GM23338 (cell line): Measurements from ENCODE around the gene DPF3. TPM values are rescaled to one million over a fixed set of nuclear protein-coding genes. Genes with fewer than 3 reads are reported as not detected.

ENCODE experiments used
- ATAC-seq: fragments of 200-7000 bp; cut with Tn5 transposase; 3 replicates; pipeline ENCODE4 v1.9.1; 2020
- DNase-seq: peaks from one replicate; pipeline ENCODE4 v3.0.0-alpha.2; 2015; ENCODE audit warnings: low spot score
- H2AFZ ChIP-seq: fragments of 200-600 bp; sonication (generic); 2 replicates; pipeline ENCODE4 v1.8.0; 2016; ENCODE audit warnings: antibody characterized with exemption, mild to moderate bottlenecking, moderate library complexity
- H3F3A ChIP-seq: fragments of 200-600 bp; sonication (generic); replicated peaks from 2 replicates; pipeline ENCODE4 v1.8.0; 2017; ENCODE audit warnings: antibody characterized with exemption, mixed run types, low read depth
- H3K27ac ChIP-seq: fragments of 200-600 bp; sonication (generic); 2 replicates; pipeline ENCODE4 v1.6.1; 2016; ENCODE audit warnings: low read depth
- H3K27me3 ChIP-seq: fragments of 200-600 bp; sonication (generic); 2 replicates; pipeline ENCODE4 v1.8.0; 2016; ENCODE audit warnings: mild to moderate bottlenecking, mixed run types, moderate library complexity; ENCODE audit not compliant: insufficient read depth
- H3K36me3 ChIP-seq: fragments of 200-600 bp; sonication (generic); 2 replicates; pipeline ENCODE4 v1.8.0; 2016; ENCODE audit warnings: mild to moderate bottlenecking; ENCODE audit not compliant: insufficient read depth
- H3K4me1 ChIP-seq: fragments of 200-600 bp; sonication (generic); 2 replicates; pipeline ENCODE4 v1.8.0; 2016; ENCODE audit warnings: mild to moderate bottlenecking, moderate library complexity; ENCODE audit not compliant: insufficient read depth
- H3K4me2 ChIP-seq: fragments of 200-600 bp; sonication (generic); 2 replicates; pipeline ENCODE4 v1.7.1; 2017; ENCODE audit warnings: mixed run types
- H3K4me3 ChIP-seq: fragments of 200-600 bp; sonication (generic); 2 replicates; pipeline ENCODE4 v1.6.1; 2016; ENCODE audit warnings: mixed run types
- H3K79me2 ChIP-seq: fragments of 200-600 bp; sonication (generic); replicated peaks from 2 replicates; pipeline ENCODE4 v1.8.0; 2017; ENCODE audit warnings: mild to moderate bottlenecking; ENCODE audit not compliant: insufficient read depth
- H3K9me2 ChIP-seq: fragments of 200-600 bp; sonication (generic); 2 replicates; pipeline ENCODE4 v1.8.0; 2017; ENCODE audit not compliant: insufficient read depth
- H4K20me1 ChIP-seq: fragments of 200-600 bp; sonication (generic); replicated peaks from 2 replicates; pipeline ENCODE4 v1.8.0; 2017; ENCODE audit warnings: mild to moderate bottlenecking; ENCODE audit not compliant: insufficient read depth
- H3K27ac Mint-ChIP-seq: 2 replicates; pipeline ENCODE4 v1.8.0; 2020; ENCODE audit warnings: inconsistent platforms, mild to moderate bottlenecking, moderate library complexity, mixed read lengths
- H3K27me3 Mint-ChIP-seq: 3 replicates; pipeline ENCODE4 v1.8.0; 2022; ENCODE audit warnings: low read depth, mild to moderate bottlenecking, moderate library complexity, mixed read lengths, inconsistent platforms; ENCODE audit not compliant: insufficient read depth, poor library complexity
- H3K36me3 Mint-ChIP-seq: 3 replicates; pipeline ENCODE4 v1.8.0; 2021; ENCODE audit warnings: low read depth, mild to moderate bottlenecking, inconsistent platforms, moderate library complexity, mixed read lengths
- H3K4me1 Mint-ChIP-seq: 3 replicates; pipeline ENCODE4 v1.8.0; 2020; ENCODE audit warnings: mild to moderate bottlenecking, inconsistent platforms, mixed read lengths
- H3K4me3 Mint-ChIP-seq: 3 replicates; pipeline ENCODE4 v1.8.0; 2021; ENCODE audit warnings: moderate library complexity, mild to moderate bottlenecking, inconsistent platforms, mixed read lengths
- H3K9me3 Mint-ChIP-seq: 3 replicates; pipeline ENCODE4 v1.8.0; 2020; ENCODE audit warnings: moderate library complexity, mild to moderate bottlenecking, inconsistent platforms, mixed read lengths
- CREB1 ChIP-seq: fragments of 250-450 bp; sonication (Bioruptor Pico); IDR thresholded peaks from 2 replicates; pipeline ENCODE4 v1.5.0; 2020; ENCODE audit warnings: low read depth, mild to moderate bottlenecking, moderate library complexity
- ETS1 ChIP-seq: IDR thresholded peaks from 2 replicates; pipeline ENCODE4 v1.6.1; 2016; ENCODE audit warnings: antibody characterized with exemption
- EZH2 ChIP-seq: fragments of 200-600 bp; sonication (generic); IDR thresholded peaks from one replicate; pipeline ENCODE4 v1.8.0; 2017; ENCODE audit warnings: antibody characterized with exemption, mild to moderate bottlenecking, low read depth; ENCODE audit not compliant: unreplicated experiment
- EZH2phosphoT487 ChIP-seq: fragments of 200-600 bp; sonication (generic); IDR thresholded peaks from one replicate; pipeline ENCODE4 v1.8.1; 2018; ENCODE audit warnings: antibody characterized with exemption; ENCODE audit not compliant: unreplicated experiment
- JUNB ChIP-seq: IDR thresholded peaks from one replicate; pipeline ENCODE4 v1.6.1; 2016; ENCODE audit warnings: antibody characterized with exemption; ENCODE audit not compliant: unreplicated experiment
- NANOG ChIP-seq: IDR thresholded peaks from 2 replicates; pipeline ENCODE4 v1.6.1; 2016; ENCODE audit warnings: antibody characterized with exemption, borderline replicate concordance
- POLR2AphosphoS5 ChIP-seq: IDR thresholded peaks from 2 replicates; pipeline ENCODE4 v1.6.1; 2016; ENCODE audit warnings: antibody characterized with exemption, low read depth
- STAT1 ChIP-seq: IDR thresholded peaks from one replicate; pipeline ENCODE4 v1.6.1; 2016; ENCODE audit warnings: antibody characterized with exemption; ENCODE audit not compliant: unreplicated experiment
- ZNF114 ChIP-seq: fragments of 250-450 bp; sonication (Bioruptor Pico); IDR thresholded peaks from 2 replicates; pipeline ENCODE4 v1.5.0; 2020; ENCODE audit warnings: mild to moderate bottlenecking, moderate library complexity
- ZNF331 ChIP-seq: fragments of 250-450 bp; sonication (Bioruptor Pico); IDR thresholded peaks from 2 replicates; pipeline ENCODE4 v1.5.0; 2020; ENCODE audit warnings: low read depth, mild to moderate bottlenecking, moderate library complexity
- polyA plus RNA-seq: library from polyadenylated mRNA; unstranded; fragments of >200 nt; fragmentation: Nextera tagmentation; extraction: Ambion mirVana; gene quantifications from 2 replicates; pipeline ENCODE4 v1.2.1, GENCODE V29; 2016
- total RNA-seq: library from RNA; depleted of rRNA; stranded (reverse); fragments of >200 nt; shearing (Covaris generic); gene quantifications from 2 replicates; pipeline ENCODE4 v1.2.3, GENCODE V29; 2014
- TF ChIP-seq, protein P1 (sequence below), 2 experiments: fragments of 200-600 bp in 1 of 2; sonication (generic) in 1 of 2; conservative IDR thresholded peaks; 2 replicates each; pipeline versions ENCODE4 v1.5.1 to v1.6.1; 2016 to 2017; ENCODE audit warnings: antibody characterized with exemption in 2 of 2, low read depth in 2 of 2, mild to moderate bottlenecking in 2 of 2, moderate library complexity in 1 of 2
- TF ChIP-seq, protein P2 (sequence below): IDR thresholded peaks from one replicate; pipeline ENCODE4 v1.6.1; 2018; ENCODE audit warnings: antibody characterized with exemption; ENCODE audit not compliant: unreplicated experiment
- TF ChIP-seq, protein P3 (sequence below): fragments of 250-450 bp; sonication (Bioruptor Pico); IDR thresholded peaks from 2 replicates; pipeline ENCODE4 v1.5.0; 2020; ENCODE audit warnings: mild to moderate bottlenecking, moderate library complexity

Gene DPF3
- total and polyA plus RNA-seq, 2 experiments from 2014 or later: 0.18 to 1.0 TPM

- Histone ChIP-seq H3K4me3 (no peak overlapping the region), H3K9me2 (peaks cover 10% of the 10 kb centered on the region; the same call in 1 of the 2 replicates), H3K4me1 (no peaks in the 10 kb centered on the region; the same call in 1 of the 2 replicates), H3K36me3 (no peaks in the 10 kb centered on the region), H3F3A (no peaks in the 10 kb centered on the region), H3K79me2 (no peaks in the 10 kb centered on the region), H3K27ac (no peak overlapping the region), H4K20me1 (no peaks in the 10 kb centered on the region), H3K4me2 (no peak overlapping the region), H2AFZ (no peak overlapping the region), H3K27me3 (no peaks in the 10 kb centered on the region)
- H3K9me3 Mint-ChIP-seq: no peaks in the 10 kb centered on the region
- peaks cover 7% of the 10 kb centered on the region for H3K27me3 Mint-ChIP-seq
- peaks cover 28% of the 10 kb centered on the region for H3K4me1 Mint-ChIP-seq
- DNase-seq: no peak
- no peak overlapping the region for H3K27ac Mint-ChIP-seq
- ATAC-seq: no peak
- TF ChIP-seq, protein P1, sequence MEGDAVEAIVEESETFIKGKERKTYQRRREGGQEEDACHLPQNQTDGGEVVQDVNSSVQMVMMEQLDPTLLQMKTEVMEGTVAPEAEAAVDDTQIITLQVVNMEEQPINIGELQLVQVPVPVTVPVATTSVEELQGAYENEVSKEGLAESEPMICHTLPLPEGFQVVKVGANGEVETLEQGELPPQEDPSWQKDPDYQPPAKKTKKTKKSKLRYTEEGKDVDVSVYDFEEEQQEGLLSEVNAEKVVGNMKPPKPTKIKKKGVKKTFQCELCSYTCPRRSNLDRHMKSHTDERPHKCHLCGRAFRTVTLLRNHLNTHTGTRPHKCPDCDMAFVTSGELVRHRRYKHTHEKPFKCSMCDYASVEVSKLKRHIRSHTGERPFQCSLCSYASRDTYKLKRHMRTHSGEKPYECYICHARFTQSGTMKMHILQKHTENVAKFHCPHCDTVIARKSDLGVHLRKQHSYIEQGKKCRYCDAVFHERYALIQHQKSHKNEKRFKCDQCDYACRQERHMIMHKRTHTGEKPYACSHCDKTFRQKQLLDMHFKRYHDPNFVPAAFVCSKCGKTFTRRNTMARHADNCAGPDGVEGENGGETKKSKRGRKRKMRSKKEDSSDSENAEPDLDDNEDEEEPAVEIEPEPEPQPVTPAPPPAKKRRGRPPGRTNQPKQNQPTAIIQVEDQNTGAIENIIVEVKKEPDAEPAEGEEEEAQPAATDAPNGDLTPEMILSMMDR (conservative IDR thresholded peaks at IDR 0.05; ENCODE audit: low read depth in 2 of 2): no peak
- TF ChIP-seq, protein P2, sequence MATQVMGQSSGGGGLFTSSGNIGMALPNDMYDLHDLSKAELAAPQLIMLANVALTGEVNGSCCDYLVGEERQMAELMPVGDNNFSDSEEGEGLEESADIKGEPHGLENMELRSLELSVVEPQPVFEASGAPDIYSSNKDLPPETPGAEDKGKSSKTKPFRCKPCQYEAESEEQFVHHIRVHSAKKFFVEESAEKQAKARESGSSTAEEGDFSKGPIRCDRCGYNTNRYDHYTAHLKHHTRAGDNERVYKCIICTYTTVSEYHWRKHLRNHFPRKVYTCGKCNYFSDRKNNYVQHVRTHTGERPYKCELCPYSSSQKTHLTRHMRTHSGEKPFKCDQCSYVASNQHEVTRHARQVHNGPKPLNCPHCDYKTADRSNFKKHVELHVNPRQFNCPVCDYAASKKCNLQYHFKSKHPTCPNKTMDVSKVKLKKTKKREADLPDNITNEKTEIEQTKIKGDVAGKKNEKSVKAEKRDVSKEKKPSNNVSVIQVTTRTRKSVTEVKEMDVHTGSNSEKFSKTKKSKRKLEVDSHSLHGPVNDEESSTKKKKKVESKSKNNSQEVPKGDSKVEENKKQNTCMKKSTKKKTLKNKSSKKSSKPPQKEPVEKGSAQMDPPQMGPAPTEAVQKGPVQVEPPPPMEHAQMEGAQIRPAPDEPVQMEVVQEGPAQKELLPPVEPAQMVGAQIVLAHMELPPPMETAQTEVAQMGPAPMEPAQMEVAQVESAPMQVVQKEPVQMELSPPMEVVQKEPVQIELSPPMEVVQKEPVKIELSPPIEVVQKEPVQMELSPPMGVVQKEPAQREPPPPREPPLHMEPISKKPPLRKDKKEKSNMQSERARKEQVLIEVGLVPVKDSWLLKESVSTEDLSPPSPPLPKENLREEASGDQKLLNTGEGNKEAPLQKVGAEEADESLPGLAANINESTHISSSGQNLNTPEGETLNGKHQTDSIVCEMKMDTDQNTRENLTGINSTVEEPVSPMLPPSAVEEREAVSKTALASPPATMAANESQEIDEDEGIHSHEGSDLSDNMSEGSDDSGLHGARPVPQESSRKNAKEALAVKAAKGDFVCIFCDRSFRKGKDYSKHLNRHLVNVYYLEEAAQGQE: no peak
- TF ChIP-seq POLR2AphosphoS5 (no peak), NANOG (no peak), ZNF114 (CRISPR knock-in tag) (no peak), JUNB (no peak), STAT1 (no peak), EZH2 (no peak), EZH2phosphoT487 (no peak), CREB1 (CRISPR knock-in tag) (no peak), ETS1 (no peak), ZNF331 (CRISPR knock-in tag) (no peak)
- TF ChIP-seq, protein P3, sequence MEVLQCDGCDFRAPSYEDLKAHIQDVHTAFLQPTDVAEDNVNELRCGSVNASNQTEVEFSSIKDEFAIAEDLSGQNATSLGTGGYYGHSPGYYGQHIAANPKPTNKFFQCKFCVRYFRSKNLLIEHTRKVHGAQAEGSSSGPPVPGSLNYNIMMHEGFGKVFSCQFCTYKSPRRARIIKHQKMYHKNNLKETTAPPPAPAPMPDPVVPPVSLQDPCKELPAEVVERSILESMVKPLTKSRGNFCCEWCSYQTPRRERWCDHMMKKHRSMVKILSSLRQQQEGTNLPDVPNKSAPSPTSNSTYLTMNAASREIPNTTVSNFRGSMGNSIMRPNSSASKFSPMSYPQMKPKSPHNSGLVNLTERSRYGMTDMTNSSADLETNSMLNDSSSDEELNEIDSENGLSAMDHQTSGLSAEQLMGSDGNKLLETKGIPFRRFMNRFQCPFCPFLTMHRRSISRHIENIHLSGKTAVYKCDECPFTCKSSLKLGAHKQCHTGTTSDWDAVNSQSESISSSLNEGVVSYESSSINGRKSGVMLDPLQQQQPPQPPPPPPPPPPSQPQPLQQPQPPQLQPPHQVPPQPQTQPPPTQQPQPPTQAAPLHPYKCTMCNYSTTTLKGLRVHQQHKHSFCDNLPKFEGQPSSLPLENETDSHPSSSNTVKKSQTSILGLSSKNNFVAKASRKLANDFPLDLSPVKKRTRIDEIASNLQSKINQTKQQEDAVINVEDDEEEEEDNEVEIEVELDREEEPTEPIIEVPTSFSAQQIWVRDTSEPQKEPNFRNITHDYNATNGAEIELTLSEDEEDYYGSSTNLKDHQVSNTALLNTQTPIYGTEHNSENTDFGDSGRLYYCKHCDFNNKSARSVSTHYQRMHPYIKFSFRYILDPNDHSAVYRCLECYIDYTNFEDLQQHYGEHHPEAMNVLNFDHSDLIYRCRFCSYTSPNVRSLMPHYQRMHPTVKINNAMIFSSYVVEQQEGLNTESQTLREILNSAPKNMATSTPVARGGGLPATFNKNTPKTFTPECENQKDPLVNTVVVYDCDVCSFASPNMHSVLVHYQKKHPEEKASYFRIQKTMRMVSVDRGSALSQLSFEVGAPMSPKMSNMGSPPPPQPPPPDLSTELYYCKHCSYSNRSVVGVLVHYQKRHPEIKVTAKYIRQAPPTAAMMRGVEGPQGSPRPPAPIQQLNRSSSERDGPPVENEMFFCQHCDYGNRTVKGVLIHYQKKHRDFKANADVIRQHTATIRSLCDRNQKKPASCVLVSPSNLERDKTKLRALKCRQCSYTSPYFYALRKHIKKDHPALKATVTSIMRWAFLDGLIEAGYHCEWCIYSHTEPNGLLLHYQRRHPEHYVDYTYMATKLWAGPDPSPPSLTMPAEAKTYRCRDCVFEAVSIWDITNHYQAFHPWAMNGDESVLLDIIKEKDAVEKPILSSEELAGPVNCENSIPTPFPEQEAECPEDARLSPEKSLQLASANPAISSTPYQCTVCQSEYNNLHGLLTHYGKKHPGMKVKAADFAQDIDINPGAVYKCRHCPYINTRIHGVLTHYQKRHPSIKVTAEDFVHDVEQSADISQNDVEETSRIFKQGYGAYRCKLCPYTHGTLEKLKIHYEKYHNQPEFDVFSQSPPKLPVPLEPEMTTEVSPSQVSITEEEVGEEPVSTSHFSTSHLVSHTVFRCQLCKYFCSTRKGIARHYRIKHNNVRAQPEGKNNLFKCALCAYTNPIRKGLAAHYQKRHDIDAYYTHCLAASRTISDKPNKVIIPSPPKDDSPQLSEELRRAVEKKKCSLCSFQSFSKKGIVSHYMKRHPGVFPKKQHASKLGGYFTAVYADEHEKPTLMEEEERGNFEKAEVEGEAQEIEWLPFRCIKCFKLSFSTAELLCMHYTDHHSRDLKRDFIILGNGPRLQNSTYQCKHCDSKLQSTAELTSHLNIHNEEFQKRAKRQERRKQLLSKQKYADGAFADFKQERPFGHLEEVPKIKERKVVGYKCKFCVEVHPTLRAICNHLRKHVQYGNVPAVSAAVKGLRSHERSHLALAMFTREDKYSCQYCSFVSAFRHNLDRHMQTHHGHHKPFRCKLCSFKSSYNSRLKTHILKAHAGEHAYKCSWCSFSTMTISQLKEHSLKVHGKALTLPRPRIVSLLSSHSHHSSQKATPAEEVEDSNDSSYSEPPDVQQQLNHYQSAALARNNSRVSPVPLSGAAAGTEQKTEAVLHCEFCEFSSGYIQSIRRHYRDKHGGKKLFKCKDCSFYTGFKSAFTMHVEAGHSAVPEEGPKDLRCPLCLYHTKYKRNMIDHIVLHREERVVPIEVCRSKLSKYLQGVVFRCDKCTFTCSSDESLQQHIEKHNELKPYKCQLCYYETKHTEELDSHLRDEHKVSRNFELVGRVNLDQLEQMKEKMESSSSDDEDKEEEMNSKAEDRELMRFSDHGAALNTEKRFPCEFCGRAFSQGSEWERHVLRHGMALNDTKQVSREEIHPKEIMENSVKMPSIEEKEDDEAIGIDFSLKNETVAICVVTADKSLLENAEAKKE (CRISPR knock-in tag): no peak
- H3K4me3 Mint-ChIP-seq: no peak overlapping the region
- no peaks in the 10 kb centered on the region for H3K36me3 Mint-ChIP-seq
Observed at GRCh38 chr14:72603639-72604038, 290.3 kb downstream of the DPF3 start.
